Lower leg skin (tissue), 4 donors: ENCODE results near the gene ZFP36L2. TPM values are rescaled to one million over a fixed set of nuclear protein-coding genes. Genes with fewer than 3 reads are reported as not detected.
A peak's percentile ranks its signal among the peaks of the same experiment; 100 is the strongest.

Experiments used
- DNase-seq, 2 donors: peaks; one replicate each; pipeline ENCODE4 v3.0.0-alpha.2; 2019; ENCODE audit warnings: low spot score in 2 of 2
- H3K4me3 ChIP-seq: fragments of 200-600 bp; sonication (generic); 2 replicates; pipeline ENCODE4 v1.5.1; 2017; ENCODE audit warnings: mild to moderate bottlenecking, low read depth; ENCODE audit not compliant: poor library complexity, severe bottlenecking
- POLR2A ChIP-seq, 2 donors: fragments of 450-650 bp; IDR thresholded peaks; one replicate each; pipeline ENCODE4 v1.6.1; 2016 to 2017; ENCODE audit warnings: antibody characterized with exemption in 2 of 2, mild to moderate bottlenecking in 1 of 2, moderate library complexity in 1 of 2
- WGBS, 2 donors: methylation state at CpG; one replicate each; pipeline ENCODE4 v1.1.5; 2018; 5-methylcytosine and 5-hydroxymethylcytosine counted together
- intact Hi-C: fragments of 100-400 bp; cut with DNase I; formaldehyde crosslinking; loops from one replicate; pipeline ENCODE4 v1.15.0; 2023; ENCODE audit warnings: low total_unique reads
- total RNA-seq, 4 donors: library from RNA; depleted of rRNA; stranded (reverse); fragments of >200 nt; gene quantifications; one replicate each; pipeline ENCODE4 v1.1.0, GENCODE V29; 2016
- TF ChIP-seq, protein P1 (sequence below), 3 donors: fragments of 450-650 bp; IDR thresholded peaks; one replicate each; pipeline ENCODE4 v1.5.1; 2016; ENCODE audit warnings: antibody characterized with exemption in 3 of 3, mild to moderate bottlenecking in 3 of 3, moderate library complexity in 2 of 3

Gene ZFP36L2
- total RNA-seq, 4 donors from 2014 or later = 137 to 329 (median 147) TPM

DNA sequence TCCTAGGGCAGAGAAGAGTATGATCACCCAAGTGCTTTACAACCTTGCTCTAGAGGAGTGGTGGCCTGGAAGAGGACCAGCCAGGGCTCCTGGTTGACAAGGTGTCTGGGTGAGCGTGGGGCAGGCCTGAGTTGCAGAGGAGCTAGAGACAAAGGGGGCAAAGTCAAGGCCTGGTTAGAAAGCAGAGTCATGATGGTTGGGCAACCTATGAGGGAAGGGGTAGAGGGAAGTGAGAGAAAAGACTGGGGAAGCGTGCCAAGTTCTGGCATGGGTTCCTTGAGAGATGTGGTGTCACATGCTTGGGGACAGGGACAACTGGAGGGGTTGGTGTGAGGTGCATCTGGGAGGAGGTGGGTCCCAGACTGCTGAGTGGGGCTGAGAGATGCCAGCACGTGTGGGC is 13.5 kb downstream of the ZFP36L2 start:
- TF ChIP-seq, protein P1, sequence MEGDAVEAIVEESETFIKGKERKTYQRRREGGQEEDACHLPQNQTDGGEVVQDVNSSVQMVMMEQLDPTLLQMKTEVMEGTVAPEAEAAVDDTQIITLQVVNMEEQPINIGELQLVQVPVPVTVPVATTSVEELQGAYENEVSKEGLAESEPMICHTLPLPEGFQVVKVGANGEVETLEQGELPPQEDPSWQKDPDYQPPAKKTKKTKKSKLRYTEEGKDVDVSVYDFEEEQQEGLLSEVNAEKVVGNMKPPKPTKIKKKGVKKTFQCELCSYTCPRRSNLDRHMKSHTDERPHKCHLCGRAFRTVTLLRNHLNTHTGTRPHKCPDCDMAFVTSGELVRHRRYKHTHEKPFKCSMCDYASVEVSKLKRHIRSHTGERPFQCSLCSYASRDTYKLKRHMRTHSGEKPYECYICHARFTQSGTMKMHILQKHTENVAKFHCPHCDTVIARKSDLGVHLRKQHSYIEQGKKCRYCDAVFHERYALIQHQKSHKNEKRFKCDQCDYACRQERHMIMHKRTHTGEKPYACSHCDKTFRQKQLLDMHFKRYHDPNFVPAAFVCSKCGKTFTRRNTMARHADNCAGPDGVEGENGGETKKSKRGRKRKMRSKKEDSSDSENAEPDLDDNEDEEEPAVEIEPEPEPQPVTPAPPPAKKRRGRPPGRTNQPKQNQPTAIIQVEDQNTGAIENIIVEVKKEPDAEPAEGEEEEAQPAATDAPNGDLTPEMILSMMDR (IDR thresholded peaks at IDR 0.05) = no peak
- TF ChIP-seq POLR2A (IDR thresholded peaks at IDR 0.05) = no peak
- intact Hi-C loops = no loop called here
- WGBS, 2 donors = 79 to 80% methylated on average over 3 of the region's 3 CpGs
- peak; percentile 60 to 90 for DNase-seq
- H3K4me3 ChIP-seq = no peak overlapping the region

DNA sequence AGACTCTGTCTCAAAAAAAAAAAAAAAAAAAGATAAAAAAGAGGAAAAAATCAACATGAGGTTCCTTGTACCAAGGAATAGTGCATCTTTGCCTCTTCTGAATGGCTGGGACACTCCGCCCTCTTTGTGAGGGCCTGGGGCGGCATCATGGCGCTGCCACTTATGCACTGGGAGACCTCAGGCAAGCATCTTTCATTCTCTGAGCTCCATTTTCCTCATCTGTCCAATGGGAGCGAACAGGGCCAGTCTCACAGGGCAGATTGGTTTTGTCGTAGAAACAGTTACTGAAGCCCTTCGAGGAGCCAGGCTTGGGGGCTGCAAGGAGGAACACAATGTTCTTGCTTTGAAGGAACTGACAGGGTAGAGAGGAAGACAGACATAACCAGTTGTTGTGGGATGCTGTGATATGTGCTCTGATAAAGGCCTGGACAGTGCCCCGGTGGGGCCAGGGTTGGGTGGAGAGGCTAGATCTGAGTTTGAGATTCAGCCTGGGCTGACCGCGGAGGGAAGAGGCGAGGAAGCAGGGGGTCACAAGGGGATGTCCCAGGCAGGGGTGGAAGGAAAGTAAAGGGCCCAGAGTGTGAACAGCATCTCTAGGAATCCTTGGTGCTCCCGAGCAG is 14.1 kb downstream of the ZFP36L2 start:
- intact Hi-C loops = no loop called here
- no peak overlapping the region for H3K4me3 ChIP-seq
- 85 to 91% methylated on average over 11 of the region's 11 CpGs for WGBS, 2 donors
- TF ChIP-seq, protein P1 (IDR thresholded peaks at IDR 0.05) = no peak
- no peak for TF ChIP-seq POLR2A (IDR thresholded peaks at IDR 0.05)
- DNase-seq = no peak

DNA sequence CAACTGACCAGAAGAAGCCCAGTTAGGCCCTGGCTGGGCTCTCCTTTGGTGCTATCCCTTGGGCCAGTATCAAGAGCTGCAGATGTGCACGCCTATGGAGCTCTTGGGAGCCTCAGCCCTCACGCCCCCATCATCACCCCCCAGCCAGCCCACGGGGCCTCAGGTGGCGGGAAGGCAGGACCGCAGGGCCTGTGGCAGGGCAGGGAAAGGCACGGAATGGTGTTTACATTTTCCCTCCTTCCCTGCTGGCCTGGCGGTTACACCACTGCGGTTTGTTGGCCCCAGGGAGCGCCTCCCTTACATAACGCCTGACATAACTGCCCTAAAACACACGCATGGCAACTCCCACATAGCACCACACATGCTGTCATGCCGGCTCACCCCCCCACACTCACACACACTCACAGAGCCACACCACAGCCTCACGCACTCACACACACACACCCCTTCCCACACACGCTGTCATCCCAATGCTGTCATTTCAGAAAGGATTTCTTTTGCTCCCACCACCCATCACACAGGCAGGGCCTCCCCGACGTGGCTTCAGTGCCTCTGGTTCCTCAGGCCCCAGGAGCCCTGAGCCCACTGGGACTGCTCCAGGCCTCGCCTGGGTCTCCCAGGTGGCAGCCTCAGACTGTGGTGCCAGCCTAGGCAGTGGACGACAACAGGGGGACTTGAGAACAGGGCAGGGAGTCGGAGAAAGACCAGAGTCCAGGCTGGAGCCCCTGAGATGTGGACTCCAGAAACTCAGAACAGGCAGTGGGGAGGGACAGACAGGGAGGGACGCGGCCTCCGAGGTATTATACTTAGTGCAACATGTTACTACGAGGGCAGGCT is 15.7 kb downstream of the ZFP36L2 start:
- peak; percentile 54 to 94 for DNase-seq
- no peak for TF ChIP-seq POLR2A (IDR thresholded peaks at IDR 0.05)
- TF ChIP-seq, protein P1 (IDR thresholded peaks at IDR 0.05) = peak in 1 of 3 donors; percentile 27
- intact Hi-C loops = no loop called here
- WGBS, 2 donors = 36 to 39% methylated on average over 23 of the region's 23 CpGs
- no peak overlapping the region for H3K4me3 ChIP-seq

DNA sequence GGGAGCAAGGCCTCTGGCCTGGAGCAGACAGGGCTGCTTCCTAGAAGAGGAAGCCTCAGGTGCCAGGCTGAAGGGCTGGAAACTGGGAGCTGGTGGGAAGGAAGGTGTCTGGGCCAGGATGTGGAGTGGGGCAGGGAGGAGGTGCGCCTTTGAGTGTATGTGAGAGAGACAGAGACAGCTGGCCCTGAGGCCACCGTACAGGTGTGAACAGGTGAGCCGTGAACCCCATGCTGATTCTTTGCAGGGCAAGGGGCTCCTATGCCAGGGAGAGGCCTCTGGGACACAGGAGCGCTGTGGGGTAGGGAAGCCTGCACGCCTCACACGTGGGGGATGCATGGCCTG is 16.3 kb downstream of the ZFP36L2 start:
- intact Hi-C loops = no loop called here
- 53 to 56% methylated on average over 6 of the region's 6 CpGs for WGBS, 2 donors

DNA sequence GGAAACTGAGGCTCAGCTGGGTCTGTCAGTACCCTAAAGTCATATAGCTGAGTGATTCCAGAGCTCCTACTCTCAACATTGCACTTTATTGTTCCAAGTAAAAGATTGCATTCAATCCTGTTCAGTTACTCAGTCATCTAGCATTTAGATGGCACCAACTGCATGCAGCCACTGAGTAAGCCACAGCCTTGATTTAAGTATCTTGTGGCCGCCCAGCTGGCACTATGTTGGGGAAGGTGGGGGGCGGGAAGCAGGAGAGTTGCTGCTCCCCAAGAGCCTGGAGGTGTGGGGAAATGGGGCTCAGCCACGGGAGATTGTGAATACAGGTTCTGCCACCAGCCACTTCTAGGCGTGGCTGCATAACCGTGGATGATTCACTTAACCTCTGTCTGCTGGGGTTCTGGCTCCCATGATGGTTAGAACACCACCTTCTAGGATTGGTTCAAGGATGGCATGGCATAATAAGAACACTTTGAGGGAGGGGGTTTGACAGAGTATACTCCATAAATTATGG is 17.1 kb downstream of the ZFP36L2 start:
- intact Hi-C loops = no loop called here
- H3K4me3 ChIP-seq = no peak overlapping the region
- no peak for DNase-seq
- WGBS, 2 donors = 55 to 72% methylated on average over 5 of the region's 5 CpGs
- TF ChIP-seq POLR2A (IDR thresholded peaks at IDR 0.05) = no peak
- TF ChIP-seq, protein P1 (IDR thresholded peaks at IDR 0.05) = no peak

More for the DNA sequence above, 16.3 kb downstream of the ZFP36L2 start:
- no peak overlapping the region for H3K4me3 ChIP-seq
- TF ChIP-seq POLR2A (IDR thresholded peaks at IDR 0.05) = no peak
- TF ChIP-seq, protein P1 (IDR thresholded peaks at IDR 0.05) = no peak
- no peak for DNase-seq
